GM12878 (cell line): ENCODE measurements around the gene DZIP1L. TPM values are rescaled to one million over a fixed set of nuclear protein-coding genes. Genes with fewer than 3 reads are reported as not detected.

Source experiments
- ATAC-seq: fragments of 200-7000 bp; cut with Tn5 transposase; 3 replicates; pipeline ENCODE4 v1.9.1; 2020; ENCODE audit warnings: mild to moderate bottlenecking, moderate library complexity
- BruUV-seq: library from RNA; stranded (reverse); fragments of 400-500 nt; replicated peaks from 2 replicates; lab custom pipeline; 2021; lab: Mats Ljungman, UMichigan
- CTCF ChIA-PET: fragments of 300-600 bp; sonication (Branson Sonifier 250); formaldehyde crosslinking; extraction: SDS; loops from one replicate; lab custom pipeline; 2021; ENCODE audit warnings: inconsistent platforms; lab: Yijun Ruan, JAX
- POLR2A ChIA-PET: fragments of 350-600 bp; formaldehyde crosslinking; extraction: SDS; loops from one replicate; lab custom pipeline; 2021; ENCODE audit warnings: inconsistent platforms; lab: Charles Lee
- RAD21 ChIA-PET: fragments of 300-600 bp; sonication (Branson Sonifier 250); formaldehyde crosslinking; loops from one replicate; lab custom pipeline; 2023; ENCODE audit warnings: antibody characterized with exemption; ENCODE audit not compliant: unreplicated experiment; lab: Charles Lee
- SMC1A ChIA-PET: fragments of 300-600 bp; sonication (Branson Sonifier 250); formaldehyde crosslinking; loops from one replicate; lab custom pipeline; 2023; ENCODE audit not compliant: unreplicated experiment, uncharacterized antibody; lab: Charles Lee
- DNase-seq: peaks from one replicate; pipeline ENCODE4 v3.0.0-alpha.2; 2011; ENCODE audit warnings: low read depth, low spot score
- FAIRE-seq: peaks from 3 replicates; lab custom pipeline; 2011; peaks lifted over from hg19 to GRCh38; lab: Jason Lieb, UNC
- H2AFZ ChIP-seq: 2 replicates; pipeline ENCODE4 v1.6.0; 2011; ENCODE audit warnings: low read depth, low read length, control low read depth; ENCODE audit not compliant: control insufficient read depth
- H3K27ac ChIP-seq: 2 replicates; pipeline ENCODE4 v1.5.1; 2011; ENCODE audit warnings: control low read depth; ENCODE audit not compliant: control insufficient read depth, insufficient read depth
- H3K27me3 ChIP-seq, 2 experiments: replicated peaks in 1 of 2; 2 replicates each; pipeline versions ENCODE4 v1.6.0 to v1.6.1; 2011; ENCODE audit warnings: low read length in 1 of 2; ENCODE audit not compliant: control insufficient read depth in 2 of 2, insufficient read depth in 2 of 2
- H3K36me3 ChIP-seq, 2 experiments: 2 replicates each; pipeline ENCODE4 v1.5.1; 2011; ENCODE audit warnings: low read length in 1 of 2; ENCODE audit not compliant: control insufficient read depth in 2 of 2, insufficient read depth in 2 of 2
- H3K4me1 ChIP-seq: 2 replicates; pipeline ENCODE4 v1.6.1; 2011; ENCODE audit warnings: mild to moderate bottlenecking, low read length, moderate library complexity, mixed read lengths; ENCODE audit not compliant: control insufficient read depth, insufficient read depth
- H3K4me2 ChIP-seq: 2 replicates; pipeline ENCODE4 v1.6.0; 2011; ENCODE audit warnings: control low read depth; ENCODE audit not compliant: control insufficient read depth, insufficient read depth
- H3K4me3 ChIP-seq: fragments of 200-600 bp; sonication (generic); 2 replicates; pipeline ENCODE4 v1.5.1; 2016
- H3K79me2 ChIP-seq: 2 replicates; pipeline ENCODE4 v1.6.0; 2011; ENCODE audit warnings: low read length; ENCODE audit not compliant: control insufficient read depth, insufficient read depth
- H3K9ac ChIP-seq: 2 replicates; pipeline ENCODE4 v1.8.0; 2011; ENCODE audit warnings: low read length, control low read depth, mixed read lengths; ENCODE audit not compliant: control insufficient read depth, insufficient read depth
- H3K9me3 ChIP-seq: replicated peaks from 3 replicates; pipeline ENCODE4 v1.5.1; 2011; ENCODE audit warnings: mild to moderate bottlenecking, low read length; ENCODE audit not compliant: control insufficient read depth, insufficient read depth
- H4K20me1 ChIP-seq: 2 replicates; pipeline ENCODE4 v1.6.0; 2011; ENCODE audit not compliant: control insufficient read depth, insufficient read depth
- WGBS: methylation state at CpG from one replicate; pipeline ENCODE4 v1.1.6; 2016; ENCODE audit warnings: low lambda C conversion rate; ENCODE audit not compliant: insufficient replicate concordance, insufficient coverage; ENCODE audit errors: missing lambda C conversion rate; 5-methylcytosine and 5-hydroxymethylcytosine counted together
- in situ Hi-C: fragments of 300-500 bp; cut with MboI; formaldehyde crosslinking; loops from 9 replicates; pipeline ENCODE4 v1.14.3; 2018; ENCODE audit warnings: mixed read lengths
- intact Hi-C: fragments of 100-400 bp; cut with micrococcal nuclease; formaldehyde crosslinking; loops from one replicate; pipeline ENCODE4 v1.14.2; 2022; ENCODE audit not compliant: unreplicated experiment
- polyA plus RNA-seq, 11 experiments: library from polyadenylated mRNA; depleted of rRNA in 4 of 11; unstranded in 6 of 11; stranded (reverse) in 5 of 11; fragments of >200 nt; fragmentation: Nextera tagmentation in 4 of 11; fragmentation: Illumina TruSeq in 1 of 11; extraction: Ambion mirVana in 4 of 11; extraction: Trizol in 1 of 11; gene quantifications; 1 replicate in 1 of 11; 2 replicates in 10 of 11; pipeline versions ENCODE4 v1.2.1 to v1.2.3, GENCODE V29; 2011 to 2016; ENCODE audit warnings: inconsistent platforms in 2 of 11, missing spikeins in 2 of 11, low read depth in 1 of 11
- total RNA-seq, 4 experiments: library from RNA; depleted of rRNA in 3 of 4; stranded (reverse); fragments of >200 nt in 3 of 4; fragmentation: Illumina TruSeq in 1 of 4; extraction: Trizol in 1 of 4; gene quantifications; 2 replicates each; pipeline versions ENCODE4 v1.2.1 to v1.2.3, GENCODE V29; 2013 to 2021
- TF ChIP-seq, protein P1 (sequence below): fragments of 450-650 bp; IDR thresholded peaks from 2 replicates; pipeline ENCODE4 v1.6.1; 2017; ENCODE audit warnings: mild to moderate bottlenecking, moderate library complexity
- TF ChIP-seq, protein P2 (sequence below): fragments of 450-650 bp; formaldehyde crosslinking; IDR thresholded peaks from 2 replicates; pipeline ENCODE4 v1.5.0; 2022; ENCODE audit warnings: mild to moderate bottlenecking, missing genetic modification characterization
- TF ChIP-seq, protein P3 (sequence below): fragments of 450-650 bp; formaldehyde crosslinking; IDR thresholded peaks from 2 replicates; pipeline ENCODE4 v1.4.0; 2020; ENCODE audit warnings: mild to moderate bottlenecking, moderate library complexity

The DZIP1L gene
- total and polyA plus RNA-seq, 10 of the 15 experiments (the other 5 are each of a cell fraction or from before 2014, with no cell fraction given): not detected

DNA sequence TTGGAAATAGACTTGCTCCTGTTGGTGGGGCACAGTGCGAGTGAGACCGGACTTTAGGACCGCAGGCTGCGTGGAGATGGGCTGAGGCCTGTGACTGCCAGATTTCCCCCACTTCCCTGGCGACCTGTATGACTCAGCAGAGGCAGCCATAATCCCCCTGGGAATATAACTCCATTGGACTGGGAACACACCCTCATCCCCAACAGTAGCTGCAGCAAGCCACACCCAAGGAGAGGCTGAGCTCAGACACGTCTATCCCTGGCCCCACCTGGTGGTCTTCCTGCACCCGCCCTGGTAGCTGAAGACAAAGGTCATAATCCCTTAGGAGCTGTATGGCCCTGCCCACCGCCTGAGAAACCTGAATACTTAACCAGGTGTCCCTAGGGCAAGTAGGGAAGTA lies 42.6 kb downstream of the DZIP1L start:
- CTCF ChIA-PET: interaction anchor here (1.0 to 2.2 kb wide), 3 partner anchors 9 to 45 kb away, joined by 3 to 15 read pairs (median 4); no protein-coding TSS in a partner anchor
- no peak for FAIRE-seq
- Histone ChIP-seq H3K4me1 (no peaks in the 10 kb centered on the region), H3K27ac (no peak overlapping the region), H3K79me2 (no peaks in the 10 kb centered on the region), H3K4me3 (no peak overlapping the region), H2AFZ (no peak overlapping the region), H3K9me3 (no peaks in the 10 kb centered on the region), H3K9ac (no peak overlapping the region), H3K27me3 (peaks cover 0 to 2% of the 10 kb centered on the region in 2 experiments; a peak in 2 of 4 replicates), H3K4me2 (no peak overlapping the region), H4K20me1 (no peaks in the 10 kb centered on the region), H3K36me3 (no peaks in the 10 kb centered on the region)
- POLR2A ChIA-PET: no interaction called here
- WGBS: 34% methylated on average over 8 of the region's 8 CpGs
- RAD21 ChIA-PET: interaction anchor here (1.6 kb wide), 1 partner anchor 10 kb away, joined by 3 read pairs; no protein-coding TSS in a partner anchor
- SMC1A ChIA-PET: interaction anchor here (1.9 kb wide), 1 partner anchor 46 kb away, joined by 7 read pairs; no protein-coding TSS in a partner anchor
- TF ChIP-seq, protein P1, sequence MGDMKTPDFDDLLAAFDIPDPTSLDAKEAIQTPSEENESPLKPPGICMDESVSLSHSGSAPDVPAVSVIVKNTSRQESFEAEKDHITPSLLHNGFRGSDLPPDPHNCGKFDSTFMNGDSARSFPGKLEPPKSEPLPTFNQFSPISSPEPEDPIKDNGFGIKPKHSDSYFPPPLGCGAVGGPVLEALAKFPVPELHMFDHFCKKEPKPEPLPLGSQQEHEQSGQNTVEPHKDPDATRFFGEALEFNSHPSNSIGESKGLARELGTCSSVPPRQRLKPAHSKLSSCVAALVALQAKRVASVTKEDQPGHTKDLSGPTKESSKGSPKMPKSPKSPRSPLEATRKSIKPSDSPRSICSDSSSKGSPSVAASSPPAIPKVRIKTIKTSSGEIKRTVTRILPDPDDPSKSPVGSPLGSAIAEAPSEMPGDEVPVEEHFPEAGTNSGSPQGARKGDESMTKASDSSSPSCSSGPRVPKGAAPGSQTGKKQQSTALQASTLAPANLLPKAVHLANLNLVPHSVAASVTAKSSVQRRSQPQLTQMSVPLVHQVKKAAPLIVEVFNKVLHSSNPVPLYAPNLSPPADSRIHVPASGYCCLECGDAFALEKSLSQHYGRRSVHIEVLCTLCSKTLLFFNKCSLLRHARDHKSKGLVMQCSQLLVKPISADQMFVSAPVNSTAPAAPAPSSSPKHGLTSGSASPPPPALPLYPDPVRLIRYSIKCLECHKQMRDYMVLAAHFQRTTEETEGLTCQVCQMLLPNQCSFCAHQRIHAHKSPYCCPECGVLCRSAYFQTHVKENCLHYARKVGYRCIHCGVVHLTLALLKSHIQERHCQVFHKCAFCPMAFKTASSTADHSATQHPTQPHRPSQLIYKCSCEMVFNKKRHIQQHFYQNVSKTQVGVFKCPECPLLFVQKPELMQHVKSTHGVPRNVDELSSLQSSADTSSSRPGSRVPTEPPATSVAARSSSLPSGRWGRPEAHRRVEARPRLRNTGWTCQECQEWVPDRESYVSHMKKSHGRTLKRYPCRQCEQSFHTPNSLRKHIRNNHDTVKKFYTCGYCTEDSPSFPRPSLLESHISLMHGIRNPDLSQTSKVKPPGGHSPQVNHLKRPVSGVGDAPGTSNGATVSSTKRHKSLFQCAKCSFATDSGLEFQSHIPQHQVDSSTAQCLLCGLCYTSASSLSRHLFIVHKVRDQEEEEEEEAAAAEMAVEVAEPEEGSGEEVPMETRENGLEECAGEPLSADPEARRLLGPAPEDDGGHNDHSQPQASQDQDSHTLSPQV: no peak
- TF ChIP-seq, protein P2, sequence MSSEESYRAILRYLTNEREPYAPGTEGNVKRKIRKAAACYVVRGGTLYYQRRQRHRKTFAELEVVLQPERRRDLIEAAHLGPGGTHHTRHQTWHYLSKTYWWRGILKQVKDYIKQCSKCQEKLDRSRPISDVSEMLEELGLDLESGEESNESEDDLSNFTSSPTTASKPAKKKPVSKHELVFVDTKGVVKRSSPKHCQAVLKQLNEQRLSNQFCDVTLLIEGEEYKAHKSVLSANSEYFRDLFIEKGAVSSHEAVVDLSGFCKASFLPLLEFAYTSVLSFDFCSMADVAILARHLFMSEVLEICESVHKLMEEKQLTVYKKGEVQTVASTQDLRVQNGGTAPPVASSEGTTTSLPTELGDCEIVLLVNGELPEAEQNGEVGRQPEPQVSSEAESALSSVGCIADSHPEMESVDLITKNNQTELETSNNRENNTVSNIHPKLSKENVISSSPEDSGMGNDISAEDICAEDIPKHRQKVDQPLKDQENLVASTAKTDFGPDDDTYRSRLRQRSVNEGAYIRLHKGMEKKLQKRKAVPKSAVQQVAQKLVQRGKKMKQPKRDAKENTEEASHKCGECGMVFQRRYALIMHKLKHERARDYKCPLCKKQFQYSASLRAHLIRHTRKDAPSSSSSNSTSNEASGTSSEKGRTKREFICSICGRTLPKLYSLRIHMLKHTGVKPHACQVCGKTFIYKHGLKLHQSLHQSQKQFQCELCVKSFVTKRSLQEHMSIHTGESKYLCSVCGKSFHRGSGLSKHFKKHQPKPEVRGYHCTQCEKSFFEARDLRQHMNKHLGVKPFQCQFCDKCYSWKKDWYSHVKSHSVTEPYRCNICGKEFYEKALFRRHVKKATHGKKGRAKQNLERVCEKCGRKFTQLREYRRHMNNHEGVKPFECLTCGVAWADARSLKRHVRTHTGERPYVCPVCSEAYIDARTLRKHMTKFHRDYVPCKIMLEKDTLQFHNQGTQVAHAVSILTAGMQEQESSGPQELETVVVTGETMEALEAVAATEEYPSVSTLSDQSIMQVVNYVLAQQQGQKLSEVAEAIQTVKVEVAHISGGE (CRISPR knock-in tag): no peak
- TF ChIP-seq, protein P3, sequence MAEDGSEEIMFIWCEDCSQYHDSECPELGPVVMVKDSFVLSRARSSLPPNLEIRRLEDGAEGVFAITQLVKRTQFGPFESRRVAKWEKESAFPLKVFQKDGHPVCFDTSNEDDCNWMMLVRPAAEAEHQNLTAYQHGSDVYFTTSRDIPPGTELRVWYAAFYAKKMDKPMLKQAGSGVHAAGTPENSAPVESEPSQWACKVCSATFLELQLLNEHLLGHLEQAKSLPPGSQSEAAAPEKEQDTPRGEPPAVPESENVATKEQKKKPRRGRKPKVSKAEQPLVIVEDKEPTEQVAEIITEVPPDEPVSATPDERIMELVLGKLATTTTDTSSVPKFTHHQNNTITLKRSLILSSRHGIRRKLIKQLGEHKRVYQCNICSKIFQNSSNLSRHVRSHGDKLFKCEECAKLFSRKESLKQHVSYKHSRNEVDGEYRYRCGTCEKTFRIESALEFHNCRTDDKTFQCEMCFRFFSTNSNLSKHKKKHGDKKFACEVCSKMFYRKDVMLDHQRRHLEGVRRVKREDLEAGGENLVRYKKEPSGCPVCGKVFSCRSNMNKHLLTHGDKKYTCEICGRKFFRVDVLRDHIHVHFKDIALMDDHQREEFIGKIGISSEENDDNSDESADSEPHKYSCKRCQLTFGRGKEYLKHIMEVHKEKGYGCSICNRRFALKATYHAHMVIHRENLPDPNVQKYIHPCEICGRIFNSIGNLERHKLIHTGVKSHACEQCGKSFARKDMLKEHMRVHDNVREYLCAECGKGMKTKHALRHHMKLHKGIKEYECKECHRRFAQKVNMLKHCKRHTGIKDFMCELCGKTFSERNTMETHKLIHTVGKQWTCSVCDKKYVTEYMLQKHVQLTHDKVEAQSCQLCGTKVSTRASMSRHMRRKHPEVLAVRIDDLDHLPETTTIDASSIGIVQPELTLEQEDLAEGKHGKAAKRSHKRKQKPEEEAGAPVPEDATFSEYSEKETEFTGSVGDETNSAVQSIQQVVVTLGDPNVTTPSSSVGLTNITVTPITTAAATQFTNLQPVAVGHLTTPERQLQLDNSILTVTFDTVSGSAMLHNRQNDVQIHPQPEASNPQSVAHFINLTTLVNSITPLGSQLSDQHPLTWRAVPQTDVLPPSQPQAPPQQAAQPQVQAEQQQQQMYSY (CRISPR knock-in tag): no peak
- no TSS peak for BruUV-seq
- intact Hi-C loops (no loop called here), in situ Hi-C loops (no loop called here)
- DNase-seq: no peak
- ATAC-seq: no peak
